SH-SY5Y (cell line): Measurements from ENCODE around the gene KITLG.
A peak's percentile ranks its signal among the peaks of the same experiment; 100 is the strongest.

Source experiments
- GATA2 ChIP-seq: IDR thresholded peaks from 2 replicates; pipeline ENCODE4 v1.6.1; 2011; ENCODE audit warnings: mild to moderate bottlenecking, low read depth, low read length
- GATA3 ChIP-seq: IDR thresholded peaks from 2 replicates; pipeline ENCODE4 v1.6.1; 2011; ENCODE audit warnings: low read depth, mild to moderate bottlenecking, low read length, moderate library complexity

Gene KITLG

DNA sequence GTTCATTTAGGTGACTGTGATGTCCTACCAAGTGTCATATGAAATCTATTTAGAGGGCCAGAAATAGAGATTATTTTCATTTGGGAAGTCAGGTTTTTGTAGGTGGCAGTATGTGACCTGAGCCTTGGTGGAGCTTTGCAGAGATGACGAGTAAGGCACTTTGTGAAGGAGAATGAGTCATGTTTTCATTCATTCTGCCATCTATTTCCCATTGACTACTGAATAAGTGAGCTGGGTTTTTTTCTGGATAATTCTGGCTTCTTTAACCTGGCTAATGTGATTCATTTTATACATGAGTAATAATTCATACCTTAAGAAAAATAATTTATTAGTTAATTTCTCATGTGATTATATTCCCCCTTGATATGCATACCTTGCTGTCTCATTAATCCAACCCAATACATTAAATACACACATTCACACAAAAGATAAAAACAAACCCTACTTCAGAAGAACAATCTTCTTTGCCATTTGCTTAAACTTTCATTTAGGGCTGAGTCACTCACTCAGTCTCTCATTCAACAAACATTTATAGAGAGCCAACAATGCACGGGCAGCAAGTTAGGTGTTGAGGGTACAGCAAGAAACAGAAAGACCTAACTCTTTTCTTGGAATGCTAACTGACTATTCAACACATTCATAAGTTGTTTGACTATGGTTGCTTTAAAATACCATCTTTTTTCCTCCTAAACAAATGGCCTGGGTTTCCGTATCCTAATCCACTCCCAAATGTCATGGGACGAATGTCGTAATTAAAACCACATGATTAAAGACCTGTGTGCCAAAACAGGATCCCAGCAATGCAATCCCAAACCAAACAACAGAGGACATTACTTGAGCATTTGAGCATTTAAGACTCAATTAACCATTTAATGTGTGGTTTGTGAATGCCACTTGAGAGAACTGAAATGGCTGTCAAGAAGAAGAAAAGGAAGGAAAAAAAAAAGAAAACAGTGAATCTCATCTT is 78.0 kb downstream of the KITLG start:
- TF ChIP-seq GATA2 (no peak), GATA3 (no peak)

DNA sequence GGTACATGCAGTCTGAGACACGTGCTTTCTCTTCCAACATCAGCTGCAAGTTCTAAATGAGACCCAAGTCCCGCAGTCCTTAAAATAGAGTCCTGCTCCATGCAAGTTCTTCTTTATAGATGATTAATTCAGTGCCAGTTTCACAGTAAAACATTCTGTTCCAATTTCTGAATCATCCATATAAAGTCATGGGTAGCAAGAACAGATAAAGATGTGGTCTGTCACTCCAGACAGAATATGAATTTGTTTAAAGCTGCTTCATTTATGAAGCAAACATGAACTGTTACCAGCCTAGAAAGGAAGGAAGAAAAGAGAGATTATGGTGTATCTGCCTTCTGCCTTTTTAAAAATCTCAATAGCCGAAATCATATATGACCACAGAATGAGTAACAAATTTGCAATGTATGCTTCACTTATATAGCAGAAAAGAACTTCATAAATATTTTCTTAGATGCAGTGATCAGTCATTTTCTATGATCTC is 83.3 kb downstream of the KITLG start:
- no peak for TF ChIP-seq GATA2
- TF ChIP-seq GATA3: no peak

DNA sequence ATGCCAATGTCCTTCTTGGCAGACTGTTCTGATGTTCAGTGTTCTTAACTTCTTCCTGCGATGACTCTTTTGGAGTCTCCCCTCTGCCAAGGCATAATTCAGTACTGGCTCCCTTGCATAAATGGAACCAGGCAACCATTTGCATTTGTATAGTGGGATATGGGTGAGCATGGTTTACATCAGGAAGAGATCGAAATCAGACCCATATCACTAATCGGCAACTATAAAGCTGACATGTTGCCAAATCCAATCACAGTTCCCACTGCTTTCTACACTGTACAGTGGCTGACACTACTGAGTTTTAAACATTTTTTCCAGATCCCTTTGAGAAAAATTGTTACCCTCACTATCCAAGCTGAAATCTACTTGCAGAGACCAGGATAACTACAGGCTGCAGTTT is 83.8 kb downstream of the KITLG start:
- TF ChIP-seq GATA2 (peak; percentile 87), GATA3 (peak; percentile 78; the same call in 1 of the 2 replicates)

DNA sequence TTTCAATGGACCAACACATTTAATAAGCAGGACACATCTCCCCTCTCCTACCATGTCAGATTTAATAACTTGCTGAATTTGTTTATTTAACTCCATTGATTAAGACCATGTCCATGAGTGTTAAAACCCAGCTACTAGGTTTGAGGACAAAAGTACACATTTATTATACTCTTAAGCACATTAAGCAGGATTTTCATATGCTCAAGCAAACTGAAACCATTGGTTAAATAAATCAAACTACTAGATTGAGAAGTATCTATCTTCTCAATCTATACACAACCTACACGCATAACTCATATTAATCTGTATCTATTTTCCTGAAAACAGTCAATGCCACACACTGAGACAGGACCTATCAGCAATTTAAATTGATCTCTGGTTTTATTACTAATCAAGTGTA is 85.2 kb downstream of the KITLG start:
- TF ChIP-seq GATA2 (no peak), GATA3 (no peak)

DNA sequence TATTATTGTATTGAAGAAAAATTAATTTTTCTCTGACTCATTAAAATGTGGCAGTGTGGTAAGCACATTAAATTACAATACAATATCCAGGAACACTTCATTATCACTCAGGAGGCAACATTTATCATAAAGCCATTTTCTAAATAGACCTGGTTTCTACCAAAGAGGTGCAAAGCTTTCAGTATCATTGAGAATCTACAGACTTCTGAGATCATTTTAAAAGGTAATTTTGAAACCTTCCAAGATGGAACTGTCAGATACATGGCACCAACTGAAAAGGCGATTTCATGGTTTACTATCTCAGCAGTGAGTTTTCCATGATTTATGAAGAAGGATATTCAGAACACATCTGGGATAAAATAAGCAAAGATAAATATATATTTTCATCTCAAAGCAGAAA is 85.8 kb downstream of the KITLG start:
- TF ChIP-seq GATA2: peak; percentile 47; the same call in 1 of the 2 replicates
- TF ChIP-seq GATA3: peak; percentile 80; the same call in 1 of the 2 replicates

DNA sequence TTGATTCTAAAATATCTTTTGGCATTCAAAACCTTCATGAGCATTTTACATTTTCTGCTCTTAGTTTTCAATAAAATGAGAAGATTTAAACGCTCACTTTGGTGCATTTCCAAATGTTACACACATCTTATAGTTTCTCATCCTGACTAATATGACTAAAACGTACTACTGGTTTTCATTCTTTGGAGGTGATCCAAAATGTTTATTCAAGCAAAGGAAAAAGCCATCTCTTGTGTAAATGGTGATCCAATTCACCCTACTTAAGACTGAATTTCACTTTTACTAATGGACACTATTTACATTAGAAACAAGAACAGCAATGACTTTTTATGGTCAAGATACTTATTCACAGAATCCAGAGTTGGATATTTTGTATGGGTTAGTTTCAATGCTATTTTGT is 86.6 kb downstream of the KITLG start:
- TF ChIP-seq GATA2: no peak
- no peak for TF ChIP-seq GATA3

DNA sequence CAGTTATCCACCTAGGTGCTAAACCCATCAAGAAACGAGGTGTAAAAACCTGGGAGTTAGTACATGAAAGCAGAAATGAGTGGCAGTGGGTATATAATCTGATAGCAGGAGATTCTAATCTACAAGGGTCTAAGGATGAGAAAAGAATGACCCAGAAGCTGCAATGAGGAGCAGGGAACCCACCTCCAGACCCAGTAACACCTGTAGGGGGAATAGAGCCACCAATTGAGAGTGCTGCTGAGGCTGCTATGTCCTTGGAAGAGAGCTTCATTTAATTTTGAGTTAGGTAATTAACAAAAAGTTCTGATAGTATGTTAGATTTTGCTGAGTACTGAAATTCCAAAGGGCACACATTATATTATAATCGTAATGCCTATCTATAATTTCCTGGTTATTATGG is 89.8 kb downstream of the KITLG start:
- TF ChIP-seq GATA3 (no peak), GATA2 (no peak)

DNA sequence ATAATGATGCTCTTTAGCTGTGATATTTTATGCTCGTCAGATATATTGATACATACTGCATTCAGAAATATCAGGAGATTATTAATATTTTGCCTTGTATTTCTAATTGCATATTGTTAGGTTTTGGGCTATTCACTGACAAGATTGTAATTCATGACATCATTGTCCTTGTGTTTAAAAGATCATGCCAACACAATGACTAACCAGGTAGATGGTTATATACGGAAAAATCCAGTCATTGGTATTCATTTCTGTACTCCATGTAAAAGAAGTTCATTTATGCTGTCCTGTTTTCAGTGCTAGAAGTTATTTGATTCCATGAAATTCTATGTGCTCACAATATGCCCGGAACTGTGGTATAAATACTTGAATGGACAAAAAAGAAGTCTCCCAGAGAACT is 107.5 kb downstream of the KITLG start:
- TF ChIP-seq GATA3: no peak
- no peak for TF ChIP-seq GATA2

DNA sequence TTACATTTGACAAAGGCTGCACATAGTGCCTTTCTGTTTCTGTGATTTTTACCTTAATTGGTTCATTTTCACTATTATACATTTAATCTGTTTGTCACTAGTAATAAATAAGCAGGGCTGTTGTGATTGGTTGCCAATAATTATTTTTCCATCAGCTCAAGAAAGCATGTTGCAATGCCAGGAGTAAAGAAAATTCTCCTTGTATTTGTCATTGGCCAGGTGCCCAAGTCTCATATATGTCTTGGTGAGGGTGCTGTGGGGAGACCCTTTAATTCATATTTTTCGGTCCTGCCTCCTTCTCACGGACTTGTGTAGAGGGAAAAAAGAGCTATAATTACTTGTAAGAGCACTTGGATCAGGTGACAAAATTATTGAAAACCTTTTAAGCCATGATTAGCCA is 108.0 kb downstream of the KITLG start:
- TF ChIP-seq GATA2 (no peak), GATA3 (no peak)

DNA sequence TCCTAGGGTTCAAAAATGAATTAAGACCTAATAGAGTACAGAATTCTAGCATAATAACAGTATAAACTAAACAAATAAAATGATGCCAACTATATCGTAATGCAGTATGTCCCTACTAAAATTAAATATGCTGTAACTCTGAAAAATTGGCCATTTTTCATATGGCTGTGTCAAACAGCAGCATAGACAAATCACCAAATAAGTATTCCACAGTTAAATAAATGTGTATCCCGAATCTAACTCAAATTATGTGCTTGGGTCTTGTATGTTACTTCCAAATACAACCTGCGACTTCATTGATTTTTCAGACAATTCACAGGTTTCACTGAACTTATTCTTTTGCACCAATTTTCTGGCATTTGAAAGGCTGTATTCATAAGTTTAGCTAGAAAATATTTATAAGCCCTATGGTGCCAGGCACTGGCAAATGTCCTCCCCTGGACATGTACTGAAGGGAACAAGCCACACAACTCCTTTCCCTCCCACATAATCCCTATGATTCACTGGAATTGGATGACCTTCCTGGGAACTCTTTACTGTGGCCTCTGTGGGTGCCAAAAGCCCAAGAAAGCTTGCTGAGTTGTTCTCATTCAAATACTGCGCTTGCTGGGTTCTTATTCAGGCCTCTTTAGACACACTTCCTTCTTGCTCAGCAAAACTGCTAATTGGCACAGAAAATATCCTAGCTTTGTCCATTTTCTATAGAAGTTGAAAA is 108.8 kb downstream of the KITLG start:
- TF ChIP-seq GATA2: no peak
- TF ChIP-seq GATA3: no peak

DNA sequence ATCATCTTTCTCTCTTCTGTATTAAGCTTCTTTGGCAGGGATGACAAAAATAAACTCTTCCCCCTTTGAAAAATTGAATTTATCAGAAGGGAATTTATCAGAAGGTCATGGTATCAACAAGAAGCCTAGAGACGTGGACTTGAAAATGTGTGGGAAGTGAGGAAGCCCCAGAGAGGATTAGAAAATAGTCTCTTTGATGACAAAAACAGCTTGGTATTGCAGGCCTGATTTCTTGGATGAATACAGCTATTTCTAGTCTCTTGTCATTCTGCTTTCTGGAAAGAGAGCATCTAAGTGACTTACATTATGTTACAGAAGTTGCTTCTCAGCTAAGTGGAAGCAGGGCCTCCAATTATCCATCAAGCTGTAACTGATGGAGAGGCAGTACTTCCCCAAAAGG is 111.1 kb downstream of the KITLG start:
- no peak for TF ChIP-seq GATA3
- no peak for TF ChIP-seq GATA2

DNA sequence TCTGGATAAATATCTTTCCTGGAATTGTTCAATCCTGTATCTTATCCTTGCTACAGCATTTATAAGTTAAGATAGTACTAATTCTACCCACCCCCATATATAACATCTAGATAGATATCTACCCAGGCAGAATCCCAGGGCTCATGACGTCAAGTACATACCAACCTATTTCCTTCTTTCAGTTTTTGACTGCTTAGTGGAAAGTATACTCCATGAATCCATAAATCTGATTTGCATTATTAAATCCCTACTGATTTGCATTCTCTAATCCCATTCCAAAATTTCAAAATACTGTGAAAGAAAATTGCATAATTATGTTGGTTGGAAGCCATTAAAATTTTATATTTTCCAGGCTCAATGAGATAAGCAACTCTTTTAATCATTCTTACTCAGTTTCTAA is 111.7 kb downstream of the KITLG start:
- TF ChIP-seq GATA2 (no peak), GATA3 (no peak)

DNA sequence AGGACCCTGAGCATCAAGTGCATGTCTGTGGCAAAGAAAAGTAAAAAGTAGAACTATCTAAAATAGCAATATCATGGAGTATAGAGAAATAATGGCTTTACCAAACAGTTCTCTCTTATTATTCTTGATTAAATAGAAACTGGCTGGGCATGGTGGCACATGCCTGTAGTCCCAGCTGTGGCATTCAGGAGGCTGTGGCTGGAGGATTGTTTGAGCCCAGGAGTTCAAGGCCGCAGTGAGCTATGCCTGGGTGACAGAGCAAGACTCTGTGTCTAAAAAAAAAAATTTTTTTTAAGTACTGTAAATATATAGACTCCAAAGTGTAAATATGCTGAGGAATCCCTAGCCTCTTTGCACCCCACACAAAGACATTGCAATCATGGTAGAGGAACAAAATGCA is 121.9 kb downstream of the KITLG start:
- TF ChIP-seq GATA3 (no peak), GATA2 (no peak)

DNA sequence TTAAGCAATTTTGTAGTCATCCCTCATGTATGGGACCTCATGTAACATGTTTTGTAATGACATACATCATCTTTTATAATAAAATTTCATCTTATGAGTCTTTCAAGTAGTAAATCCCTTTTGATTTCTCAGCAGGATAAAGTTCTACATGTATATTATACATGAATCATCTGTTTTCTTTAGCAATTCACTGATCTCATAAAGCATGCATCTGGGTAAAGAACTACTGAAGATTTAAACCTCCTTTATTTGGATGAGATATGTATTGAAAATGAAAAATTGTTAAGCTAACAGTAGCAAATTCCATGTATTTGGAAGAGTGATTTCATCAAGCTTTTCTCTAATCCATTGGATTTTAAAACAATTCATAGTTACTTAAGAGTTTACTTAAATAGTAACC is 126.9 kb downstream of the KITLG start:
- TF ChIP-seq GATA3 (no peak), GATA2 (no peak)

DNA sequence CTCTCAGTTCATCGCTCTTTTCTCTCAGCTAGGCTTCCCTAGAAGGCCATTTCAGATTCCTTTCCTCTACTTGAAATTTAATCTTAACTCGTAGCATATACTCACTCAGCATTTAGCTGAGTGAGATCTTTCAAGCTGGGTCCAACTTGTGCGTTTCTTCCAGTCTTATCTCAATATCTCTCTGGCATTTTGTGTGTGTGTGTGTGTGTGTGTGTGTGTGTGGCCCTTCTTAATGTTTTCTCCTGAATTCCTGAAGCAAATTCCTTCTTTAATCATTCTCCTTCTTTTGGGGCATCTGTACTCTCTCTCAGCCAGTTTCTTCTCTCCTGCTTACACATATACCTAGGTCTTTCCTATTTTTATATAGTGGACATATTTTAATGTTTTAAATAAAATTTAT is 129.1 kb downstream of the KITLG start:
- TF ChIP-seq GATA3 (no peak), GATA2 (no peak)

DNA sequence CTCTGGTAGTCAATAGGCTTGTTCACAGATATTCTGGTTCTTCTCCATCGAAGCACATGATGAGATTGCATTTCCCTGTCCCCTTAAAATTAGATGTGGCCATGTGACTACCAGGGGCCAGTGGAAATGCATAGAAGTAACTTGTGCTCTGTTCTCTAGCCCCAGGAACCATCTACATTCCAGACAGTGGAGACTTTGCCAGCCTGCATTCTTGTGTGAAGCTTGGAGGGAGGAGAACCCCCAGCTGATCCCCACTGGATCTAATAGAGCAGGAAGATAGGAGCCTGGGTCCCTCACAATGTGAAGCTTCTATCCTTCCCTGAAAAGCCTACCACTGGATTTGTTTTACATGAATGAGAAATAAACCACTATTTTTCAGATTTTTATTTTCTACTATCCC is 130.1 kb downstream of the KITLG start:
- TF ChIP-seq GATA2 (no peak), GATA3 (no peak)
